GM12873 (cell line): ENCODE results near the gene TLE4.

Source experiments
- TF ChIP-seq, protein P1 (sequence below): IDR thresholded peaks from 2 replicates; pipeline ENCODE4 v1.5.1; 2012; ENCODE audit warnings: low read depth, mild to moderate bottlenecking, moderate library complexity, low read length, control low read depth; ENCODE audit not compliant: insufficient read depth; ENCODE audit errors: missing control alignments

Gene TLE4

DNA sequence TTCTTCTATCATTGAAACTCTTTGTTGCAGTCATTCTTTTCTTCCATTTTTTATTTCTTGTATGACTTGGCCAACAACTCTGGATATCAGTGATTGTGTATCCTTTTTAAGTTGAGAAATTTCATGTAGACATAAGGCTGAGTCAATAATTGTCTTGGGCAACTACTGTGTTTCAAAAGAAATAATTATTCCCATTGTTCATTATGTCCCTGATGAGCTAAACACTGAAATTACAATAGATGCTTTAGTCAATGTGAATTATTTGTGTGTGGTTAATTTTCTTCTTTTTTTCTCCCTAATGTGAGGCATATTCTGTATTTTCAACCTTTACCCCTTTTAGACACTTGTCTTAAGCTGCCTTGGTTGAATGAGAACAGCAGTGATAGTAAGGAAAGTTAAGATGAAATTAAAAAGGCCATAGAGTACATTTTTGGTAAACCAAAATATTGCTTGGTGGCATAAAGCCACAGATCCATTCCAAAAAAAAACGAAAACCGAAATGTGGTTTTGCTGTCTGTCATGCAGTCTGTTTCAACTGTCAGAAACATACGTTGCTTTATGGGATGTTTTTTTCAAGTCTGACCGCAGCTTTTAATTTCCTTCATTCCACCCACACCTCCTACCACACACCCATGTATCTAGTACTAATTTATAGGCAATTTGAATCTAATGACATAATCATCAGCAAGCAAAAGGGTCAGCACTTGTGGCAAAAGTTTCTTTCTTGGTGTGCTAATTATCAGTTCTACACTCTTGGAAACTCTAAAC lies 21.1 kb downstream of the TLE4 start:
- TF ChIP-seq, protein P1, sequence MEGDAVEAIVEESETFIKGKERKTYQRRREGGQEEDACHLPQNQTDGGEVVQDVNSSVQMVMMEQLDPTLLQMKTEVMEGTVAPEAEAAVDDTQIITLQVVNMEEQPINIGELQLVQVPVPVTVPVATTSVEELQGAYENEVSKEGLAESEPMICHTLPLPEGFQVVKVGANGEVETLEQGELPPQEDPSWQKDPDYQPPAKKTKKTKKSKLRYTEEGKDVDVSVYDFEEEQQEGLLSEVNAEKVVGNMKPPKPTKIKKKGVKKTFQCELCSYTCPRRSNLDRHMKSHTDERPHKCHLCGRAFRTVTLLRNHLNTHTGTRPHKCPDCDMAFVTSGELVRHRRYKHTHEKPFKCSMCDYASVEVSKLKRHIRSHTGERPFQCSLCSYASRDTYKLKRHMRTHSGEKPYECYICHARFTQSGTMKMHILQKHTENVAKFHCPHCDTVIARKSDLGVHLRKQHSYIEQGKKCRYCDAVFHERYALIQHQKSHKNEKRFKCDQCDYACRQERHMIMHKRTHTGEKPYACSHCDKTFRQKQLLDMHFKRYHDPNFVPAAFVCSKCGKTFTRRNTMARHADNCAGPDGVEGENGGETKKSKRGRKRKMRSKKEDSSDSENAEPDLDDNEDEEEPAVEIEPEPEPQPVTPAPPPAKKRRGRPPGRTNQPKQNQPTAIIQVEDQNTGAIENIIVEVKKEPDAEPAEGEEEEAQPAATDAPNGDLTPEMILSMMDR, result no peak

- TF ChIP-seq, protein P1, result no peak
Observed at GRCh38 chr9:79598562-79599345, 27.0 kb downstream of the TLE4 start.

GRCh38 chr9:79600466-79600865 lies 28.7 kb downstream of the TLE4 start:
- TF ChIP-seq, protein P1, result no peak

GRCh38 chr9:79603222-79603920 lies 31.6 kb downstream of the TLE4 start:
- TF ChIP-seq, protein P1, result no peak

DNA sequence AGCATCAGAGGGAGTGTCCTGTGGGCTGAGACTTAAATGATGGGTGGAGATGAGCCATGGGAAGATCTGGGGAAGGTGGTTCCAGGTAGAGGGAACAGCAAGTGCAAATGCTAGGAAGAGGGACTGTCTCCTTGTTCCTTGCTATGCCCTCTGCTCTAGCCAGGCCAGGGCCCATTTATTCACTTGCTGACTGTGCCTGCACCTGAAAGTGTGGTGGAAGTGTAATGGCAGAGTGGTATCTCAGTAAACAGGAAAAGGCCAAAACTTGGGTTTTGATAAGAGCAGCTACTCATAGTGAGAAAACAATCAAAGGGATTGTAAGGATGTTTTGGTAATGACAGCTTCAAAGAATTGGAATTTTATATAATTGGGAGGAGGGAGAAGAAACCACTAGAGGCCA lies 32.4 kb downstream of the TLE4 start:
- TF ChIP-seq, protein P1, result no peak

DNA sequence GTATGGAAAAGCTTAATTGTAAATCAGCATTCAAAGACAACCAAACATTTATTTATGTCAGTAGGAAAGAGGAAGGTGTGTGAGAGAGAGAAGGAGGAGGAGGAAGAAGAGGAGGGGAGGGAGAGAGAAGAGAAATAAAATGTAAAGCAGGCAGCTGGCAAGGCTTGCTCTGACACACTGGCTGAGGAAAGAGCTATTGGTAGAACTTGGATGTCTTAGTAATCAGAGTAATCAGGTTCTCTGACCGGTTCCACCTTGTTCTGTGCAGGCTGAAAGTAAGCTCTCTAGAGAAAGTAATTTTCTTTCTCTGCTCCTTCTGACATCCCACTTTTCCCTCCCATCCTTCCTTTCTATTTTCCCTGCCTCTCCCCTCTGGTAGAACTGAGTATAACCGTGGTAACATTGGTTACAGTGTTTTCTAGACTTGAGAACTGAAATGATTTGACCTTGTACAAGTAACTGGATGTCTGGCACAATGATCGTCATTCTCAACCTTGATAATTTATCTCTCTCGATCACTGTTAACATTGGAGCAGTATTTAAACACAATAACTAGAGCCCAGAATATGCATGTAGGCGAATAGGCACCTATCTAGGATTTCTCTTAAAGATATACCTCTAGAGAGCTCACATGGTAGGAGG lies 33.3 kb downstream of the TLE4 start:
- TF ChIP-seq, protein P1, result no peak
